DMS 273 (cell line): ENCODE results near the gene GABRD.
A peak's percentile ranks its signal among the peaks of the same experiment; 100 is the strongest.

Source experiments
- DNase-seq: peaks from one replicate; lab custom pipeline; 2025; ENCODE audit not compliant: unreplicated experiment; lab: John Stamatoyannopoulos, UW

The GABRD gene

DNA sequence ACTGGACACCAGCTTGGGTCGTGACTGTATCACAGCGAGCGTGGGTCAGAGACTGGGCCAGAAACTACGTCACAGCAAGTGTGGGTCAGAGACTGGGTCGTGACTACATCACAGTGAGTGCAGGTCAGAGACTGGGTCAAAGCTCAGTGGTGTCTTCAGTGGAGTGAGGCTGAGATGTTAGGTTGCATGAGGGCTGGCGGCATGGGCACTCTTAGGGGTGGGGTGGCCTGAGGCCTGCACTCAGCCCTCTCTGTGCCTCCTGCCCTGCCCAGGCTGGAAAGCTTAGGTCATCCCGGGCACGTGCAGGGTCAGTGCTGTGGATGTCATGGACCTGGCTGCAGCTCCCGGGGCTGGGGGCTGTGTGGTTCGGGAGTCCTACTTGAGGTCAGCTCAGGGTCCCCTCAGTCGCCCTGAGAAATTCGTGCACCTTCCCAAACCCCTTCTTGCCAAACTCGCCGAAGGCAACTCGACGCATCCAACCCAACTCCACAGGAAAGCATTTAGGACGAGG, 34.5 kb upstream of the GABRD start:
- no peak for DNase-seq

DNA sequence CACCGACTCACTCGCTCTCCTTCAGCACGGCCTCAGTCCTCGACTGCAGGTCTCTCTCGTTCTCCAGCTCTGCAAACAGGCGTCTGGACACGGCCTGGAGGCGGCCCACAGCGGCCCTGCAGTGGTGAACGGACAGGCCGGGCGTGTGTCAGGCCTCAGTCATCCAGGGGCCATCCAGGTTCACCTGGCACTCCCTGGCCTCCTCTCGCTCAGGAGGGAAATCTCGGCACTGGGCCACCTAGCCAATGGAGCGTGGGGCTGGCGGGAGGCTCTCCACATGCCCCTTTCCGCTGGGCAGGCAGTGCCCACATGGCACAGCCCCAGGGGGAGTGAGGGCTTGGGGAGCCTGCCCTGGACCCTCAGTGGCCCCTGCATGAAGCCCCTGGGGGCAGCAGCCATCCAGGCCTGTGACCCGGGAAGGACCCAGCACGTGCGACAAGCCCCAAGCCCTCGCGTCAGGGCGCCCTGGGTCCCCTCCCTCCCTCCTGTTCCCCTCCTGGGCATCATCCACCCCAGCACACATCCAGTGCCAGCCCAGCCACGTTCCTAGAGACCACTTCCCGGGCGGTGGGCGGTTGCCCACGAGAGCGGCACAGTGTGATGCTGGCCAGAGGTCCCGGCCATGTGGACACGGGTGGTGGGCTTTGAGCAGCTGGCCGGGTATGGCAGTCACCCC, 33.6 kb upstream of the GABRD start:
- DNase-seq: no peak

GRCh38 chr1:1986451-1987141, 32.5 kb upstream of the GABRD start:
- no peak for DNase-seq

DNA sequence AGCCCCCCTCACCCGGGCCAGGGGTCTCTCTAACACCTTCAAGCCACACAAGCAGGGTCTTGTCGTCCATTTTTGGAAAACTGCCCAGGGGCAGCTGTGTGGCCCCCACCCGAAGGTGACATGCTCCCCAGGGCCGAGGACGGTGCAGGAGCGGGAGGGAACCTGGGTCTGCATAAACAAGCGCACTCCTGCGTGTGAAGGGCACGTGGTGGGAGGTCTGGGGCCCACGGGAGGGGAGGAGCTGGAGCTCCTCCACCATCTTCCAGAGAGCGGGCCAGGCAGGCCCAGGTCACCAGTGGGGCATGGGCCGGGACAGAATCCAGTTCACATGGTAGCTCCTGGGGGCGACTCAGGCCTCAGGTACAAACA, 32.0 kb upstream of the GABRD start:
- DNase-seq: no peak

DNA sequence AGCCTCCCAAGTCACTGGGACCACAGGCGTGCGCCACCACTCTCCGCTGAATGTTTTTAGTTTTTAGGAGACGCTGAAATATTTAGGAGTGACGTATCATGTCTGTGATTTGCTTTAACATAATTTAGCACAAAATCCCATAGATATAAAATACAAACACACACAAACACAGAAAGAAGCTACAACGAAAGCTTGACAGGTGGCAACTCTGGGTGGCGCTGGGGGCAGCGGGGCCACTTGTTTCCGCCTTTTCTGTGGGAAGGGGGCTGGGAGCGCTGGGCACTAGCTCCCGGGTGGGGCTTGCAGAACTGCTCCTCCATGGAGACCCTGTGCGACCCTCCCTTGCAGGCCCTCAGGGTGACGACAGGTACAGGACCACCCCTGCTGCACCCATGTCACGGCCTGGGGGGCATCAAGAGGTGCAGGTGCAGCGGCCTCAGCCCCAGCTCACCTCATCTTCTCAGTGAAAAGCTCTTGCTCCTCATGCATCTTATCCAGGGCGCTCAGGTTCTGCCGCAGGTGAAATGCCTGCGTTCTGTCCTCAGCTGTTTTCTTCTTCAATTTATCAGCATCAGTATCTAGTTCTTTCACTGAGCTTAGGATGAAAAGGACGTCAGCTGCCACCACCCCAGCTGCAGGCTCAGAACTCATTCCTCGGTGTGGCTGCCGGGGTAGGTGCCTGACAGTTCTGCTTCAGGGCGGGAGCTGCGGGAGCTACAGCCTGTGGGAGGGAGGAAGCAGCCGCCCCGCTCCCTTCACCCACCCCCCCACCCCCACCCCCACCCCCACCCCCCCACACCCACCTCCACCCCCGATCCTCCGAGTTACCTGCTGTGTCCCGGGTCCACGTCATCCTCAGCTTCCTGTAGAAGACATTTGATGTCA, 30.8 kb upstream of the GABRD start:
- DNase-seq: no peak

DNA sequence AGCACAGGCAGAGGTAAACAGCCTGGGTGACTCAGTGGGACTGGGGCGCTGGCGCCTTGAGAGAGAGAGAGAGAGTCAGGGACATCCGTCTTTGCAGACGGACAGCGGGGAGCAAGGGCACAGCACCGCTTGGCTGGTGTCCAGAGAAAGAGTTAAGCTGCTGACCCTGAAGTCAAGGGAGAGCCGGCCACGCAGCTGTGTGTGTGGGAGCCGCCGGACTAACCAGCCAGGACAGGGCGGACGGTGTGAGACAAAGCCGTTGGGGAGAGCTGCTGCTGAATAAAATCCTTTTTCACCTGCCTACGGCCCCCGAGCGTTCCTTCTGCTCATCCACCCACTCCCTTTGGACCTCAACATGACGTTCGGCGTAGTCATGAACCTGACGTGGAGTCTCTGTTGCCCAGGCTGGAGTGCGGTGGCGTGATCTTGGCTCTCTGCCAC, 30.0 kb upstream of the GABRD start:
- no peak for DNase-seq

GRCh38 chr1:1989789-1990188, 29.4 kb upstream of the GABRD start:
- no peak for DNase-seq

DNA sequence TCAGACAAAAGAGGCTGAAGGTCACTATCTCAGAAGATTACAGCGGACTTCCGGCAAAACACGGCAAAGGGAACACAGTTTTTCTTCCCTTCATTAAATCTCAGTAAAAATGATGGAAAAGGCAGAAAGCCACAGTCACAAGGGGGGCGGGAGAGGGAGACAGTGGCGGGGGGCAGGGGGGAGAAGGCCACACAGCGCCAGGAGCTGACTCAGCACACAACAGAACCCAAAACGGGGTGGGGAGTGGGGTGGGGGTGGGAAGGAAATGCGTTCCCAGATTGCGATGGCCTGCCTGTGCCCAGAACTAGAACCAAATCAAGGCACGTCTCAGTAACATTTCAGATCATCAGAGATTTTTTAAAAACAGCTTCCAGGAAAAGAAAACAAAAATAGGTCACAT, 28.9 kb upstream of the GABRD start:
- no peak for DNase-seq

DNA sequence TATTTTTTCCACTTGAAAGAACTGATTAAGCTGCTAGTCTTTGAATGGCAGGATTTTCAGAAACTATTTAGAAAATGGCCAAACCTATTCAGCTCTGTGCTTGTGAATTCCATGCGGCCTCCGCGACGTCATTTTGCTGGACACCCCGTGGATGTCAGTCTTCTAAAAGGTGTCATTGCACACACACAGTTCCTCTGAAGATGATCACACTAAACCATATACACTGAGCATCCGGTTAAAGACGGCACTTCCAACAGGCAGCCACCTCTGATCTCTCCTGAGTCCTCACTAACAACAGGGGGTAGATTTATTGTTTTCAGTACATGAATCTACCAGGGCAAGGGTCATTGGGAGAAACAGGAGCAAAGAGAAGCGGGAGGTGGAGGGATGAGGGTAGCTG, 24.6 kb upstream of the GABRD start:
- no peak for DNase-seq

DNA sequence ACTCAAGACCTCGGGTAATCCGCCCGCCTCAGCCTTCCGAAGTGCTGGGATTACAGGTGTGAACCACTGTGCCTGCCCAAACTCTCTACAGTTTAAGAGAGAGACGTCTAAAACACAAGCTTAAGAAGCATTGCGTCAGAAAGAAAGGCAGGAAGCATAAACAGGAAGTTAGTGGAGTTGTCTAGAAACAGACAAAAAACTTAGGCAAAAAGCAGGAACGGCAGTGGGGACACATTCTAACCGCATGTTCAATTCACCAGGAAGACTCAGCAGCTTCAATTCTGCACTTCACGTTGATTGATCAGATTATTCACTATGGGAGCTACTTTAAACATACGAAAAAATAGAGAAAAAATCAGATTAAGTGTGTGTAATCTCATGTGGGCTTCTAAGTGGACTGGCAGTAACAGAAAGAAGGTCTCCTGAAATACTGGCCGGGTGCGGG, 22.9 kb upstream of the GABRD start:
- DNase-seq: no peak

DNA sequence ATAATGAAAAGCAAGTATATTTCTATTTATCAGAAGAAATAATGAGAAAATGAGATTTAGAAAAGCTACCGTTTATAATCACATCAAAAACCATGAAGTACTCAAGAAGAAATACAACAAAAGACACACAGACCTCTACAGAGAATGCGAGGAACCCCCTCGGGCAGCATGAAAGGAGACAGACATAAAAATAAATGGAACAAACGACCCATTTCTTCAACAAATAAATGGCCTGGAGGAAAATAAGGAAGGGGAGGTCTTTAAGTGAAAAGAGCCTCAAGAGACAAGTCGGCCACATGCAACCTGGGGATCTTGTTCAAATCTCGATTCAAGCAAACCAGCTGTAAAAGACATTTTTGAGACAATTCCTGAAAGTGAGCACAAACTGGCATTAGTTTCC, 21.6 kb upstream of the GABRD start:
- DNase-seq: no peak

DNA sequence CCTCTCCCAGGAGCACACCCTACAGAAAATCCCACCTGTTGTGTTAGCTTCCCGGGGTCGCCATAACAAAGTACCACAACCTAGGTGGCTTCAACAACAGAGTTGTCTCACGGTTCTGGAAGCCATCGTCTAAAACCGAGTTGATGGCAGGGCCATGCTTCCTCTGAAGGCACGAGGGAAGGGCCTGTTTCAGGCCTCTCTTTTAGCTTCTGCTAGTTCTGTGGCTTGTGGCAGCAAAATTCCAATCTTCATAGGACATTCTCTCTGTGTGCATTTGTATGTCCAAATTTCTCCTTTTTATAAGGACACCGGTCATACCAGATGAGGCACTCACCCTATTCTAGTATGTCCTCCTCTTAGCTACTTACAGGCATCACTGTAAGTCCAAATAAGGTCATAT, 18.7 kb upstream of the GABRD start:
- no peak for DNase-seq

DNA sequence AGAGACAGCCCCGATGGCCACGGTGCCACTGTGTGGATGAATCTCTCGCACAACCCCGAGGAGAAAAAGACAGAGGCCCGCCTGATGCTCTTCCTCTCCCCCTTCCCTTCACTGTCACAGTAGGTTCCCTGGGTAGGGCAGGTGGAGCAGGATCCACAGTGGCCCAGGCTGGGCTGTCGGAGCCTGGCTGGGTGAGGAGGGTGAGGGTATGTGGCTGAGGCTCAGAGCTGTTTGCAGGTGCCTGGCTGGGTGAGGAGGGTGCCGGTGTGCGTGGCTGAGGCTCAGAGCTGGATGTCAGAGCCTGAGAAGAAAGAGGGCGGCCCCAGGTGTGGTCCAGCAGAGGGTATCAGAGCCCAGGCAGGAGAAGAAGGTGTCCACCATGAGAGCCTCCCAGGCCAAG, 18.3 kb upstream of the GABRD start:
- no peak for DNase-seq

DNA sequence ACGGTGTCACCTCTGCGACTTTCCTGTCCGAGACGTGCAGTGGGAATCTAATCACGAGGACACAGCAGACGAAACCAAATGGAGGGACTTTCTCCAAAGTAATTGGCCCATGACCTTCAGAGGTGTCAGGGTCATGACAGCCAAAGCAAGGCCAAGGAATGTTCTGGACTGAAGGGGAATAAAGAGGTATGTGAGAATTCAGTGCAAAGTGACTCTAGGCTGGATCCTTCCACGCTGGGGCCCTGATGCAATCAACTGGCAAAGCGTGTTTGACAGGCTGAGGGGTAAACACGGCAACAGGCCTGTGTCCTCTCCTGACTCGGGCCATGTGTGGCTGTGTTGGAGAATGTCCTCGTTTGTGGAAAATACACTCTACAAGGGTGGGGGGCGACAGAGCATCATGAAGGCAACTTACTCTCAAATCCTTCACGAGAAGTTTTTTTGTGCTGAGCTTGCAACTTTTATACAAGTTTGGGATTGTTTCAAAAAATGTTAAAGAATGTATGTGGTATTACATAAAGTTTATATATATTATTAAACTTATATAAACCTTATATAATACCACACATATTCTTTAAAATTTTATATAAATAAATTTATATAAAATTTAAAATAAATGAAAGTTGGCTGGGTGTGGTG, 17.3 kb upstream of the GABRD start:
- DNase-seq: no peak

- peak; percentile 91 for DNase-seq
Measured at GRCh38 chr1:2003541-2004131, 15.5 kb upstream of the GABRD start, which contains the start of gene CFAP74. TSS of gene CFAP74 (minus strand) at chr1:2003786. CDS start at chr1:1990956, 12,830 bp downstream.

DNA sequence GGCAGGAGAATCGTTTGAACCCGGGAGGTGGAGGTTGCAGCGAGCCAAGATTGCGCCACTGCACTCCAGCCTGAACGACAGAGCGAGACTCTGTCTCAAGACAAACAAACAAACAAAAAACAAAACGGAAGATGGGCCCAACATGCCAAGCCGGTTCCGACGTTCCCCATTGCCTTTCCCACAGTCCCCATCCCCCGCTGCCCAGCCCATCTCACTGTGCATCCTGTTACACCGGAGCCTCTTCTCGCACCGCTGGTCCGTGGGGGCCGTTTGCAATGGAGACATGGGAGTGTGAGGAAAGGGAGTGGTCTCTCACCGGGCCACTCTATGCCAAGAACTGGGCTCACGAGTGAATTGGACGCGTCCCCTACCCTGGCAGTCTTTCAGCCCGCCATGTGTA, 14.3 kb upstream of the GABRD start:
- no peak for DNase-seq

GRCh38 chr1:2009101-2010053, 9.8 kb upstream of the GABRD start:
- peak; percentile 55 for DNase-seq

GRCh38 chr1:2014181-2014580, 5.0 kb upstream of the GABRD start:
- DNase-seq: no peak
